ENCODE results near the gene DCDC2.
"Not testable (repeated sequence)": the region's sequence is repeated elsewhere in the genome, so short reads cannot be mapped to it uniquely, and the experiment has no call there.

Gene DCDC2

DNA sequence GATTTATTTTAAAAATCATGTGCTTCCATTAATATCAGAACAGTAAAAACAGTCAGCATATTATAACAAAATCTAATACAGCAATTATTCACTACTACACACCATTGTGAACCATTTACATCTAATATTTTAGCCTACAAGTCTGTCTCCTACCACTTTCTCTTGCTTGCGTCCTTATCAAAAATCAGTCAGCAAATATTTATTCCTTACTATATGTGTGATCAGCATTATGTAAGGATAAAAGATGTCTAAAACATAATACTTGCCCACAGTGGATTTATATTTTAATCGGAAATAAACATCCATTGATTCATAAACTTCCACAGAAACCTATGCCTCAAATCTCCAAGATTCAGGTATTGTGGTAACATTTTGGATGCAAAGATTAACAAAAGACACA is 132.0 kb downstream of the DCDC2 start:
- no peak for DNase-seq (ENCODE audit: low read depth in 2 of 2)

DNA sequence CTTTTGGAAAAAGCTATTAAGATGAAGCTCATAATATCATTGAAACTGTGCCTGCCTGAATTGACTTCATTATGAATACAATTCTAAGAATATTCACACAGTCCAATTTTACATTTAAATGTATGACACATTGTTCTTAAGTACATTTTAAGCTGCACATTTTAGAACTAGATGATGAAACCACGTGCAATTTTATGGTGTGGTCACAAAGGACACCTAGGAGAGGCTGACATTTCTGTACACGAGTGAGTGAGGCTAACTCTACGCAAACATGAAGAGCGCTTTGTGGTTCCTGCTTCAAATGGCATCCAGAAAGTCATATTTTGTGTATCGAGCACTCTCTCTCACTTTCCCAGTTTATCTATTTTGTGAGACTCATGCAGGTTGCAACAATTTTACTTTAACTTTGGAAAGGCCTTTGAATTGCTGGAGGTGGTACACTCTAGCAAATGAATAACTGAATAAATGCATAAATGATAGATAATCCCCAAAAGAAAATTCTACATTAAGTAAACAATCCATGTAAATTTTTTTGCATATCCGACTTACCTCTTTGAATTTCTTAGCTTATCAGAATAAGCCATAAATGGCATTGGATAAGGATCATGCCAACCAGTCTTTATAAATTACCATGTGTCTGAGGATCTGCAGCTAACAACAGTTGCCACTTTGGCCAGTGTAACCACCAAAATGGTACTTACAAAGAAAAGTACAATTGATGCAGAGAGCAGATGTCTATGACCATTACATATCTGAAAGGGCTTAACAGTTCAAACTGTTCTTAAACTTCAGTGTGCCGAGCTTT is 134.5 kb downstream of the DCDC2 start:
- no peak for DNase-seq (ENCODE audit: low read depth in 2 of 2)

- DNase-seq (ENCODE audit: low read depth in 2 of 2): no peak
These were observed 138.2 kb downstream of the DCDC2 start for GRCh38 chr6:24219670-24220069.

DNA sequence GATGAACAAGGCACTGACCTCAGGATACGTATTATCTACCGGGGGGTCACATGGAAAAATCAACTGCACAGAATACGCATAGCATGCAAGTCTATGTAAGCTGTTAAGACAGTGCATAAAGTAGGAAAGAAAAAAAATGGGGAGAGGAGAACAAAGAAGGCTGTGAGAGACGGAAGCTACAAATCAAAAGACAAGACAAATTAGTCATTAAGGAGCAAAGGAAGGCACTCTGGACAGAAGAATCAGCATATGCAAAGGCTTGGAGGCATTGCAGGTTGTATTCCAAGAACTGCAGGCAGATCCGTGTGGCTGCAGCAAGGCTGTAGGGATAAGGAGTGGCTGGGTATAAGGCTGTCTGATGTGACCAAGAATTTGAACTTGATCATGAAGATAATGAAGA is 142.9 kb downstream of the DCDC2 start:
- DNase-seq (ENCODE audit: low read depth in 2 of 2): no peak

DNA sequence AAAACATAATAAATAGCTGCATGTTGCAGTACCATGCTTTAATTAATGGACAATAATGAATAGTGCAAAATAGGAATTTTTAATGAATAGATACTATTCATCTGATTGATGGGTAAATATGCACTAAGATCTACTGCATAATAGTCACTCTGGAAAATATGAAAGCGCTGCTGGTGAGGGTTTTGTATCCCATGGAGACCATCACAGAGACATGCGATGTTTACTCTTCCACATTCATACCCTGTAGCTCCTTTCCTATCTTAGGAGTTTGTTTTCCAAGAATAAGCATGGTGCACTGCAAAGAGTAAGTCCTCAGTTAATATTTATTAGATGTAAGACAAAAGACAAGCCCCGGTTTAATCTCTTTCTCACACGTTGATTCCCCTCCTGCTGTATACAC is 150.4 kb downstream of the DCDC2 start:
- no peak for DNase-seq (ENCODE audit: low read depth in 2 of 2)

- DNase-seq (ENCODE audit: low read depth in 2 of 2): no peak
These were observed 152.8 kb downstream of the DCDC2 start for GRCh38 chr6:24205020-24205492.

- DNase-seq (ENCODE audit: low read depth in 2 of 2): not testable (repeated sequence)
These were observed 153.7 kb downstream of the DCDC2 start for GRCh38 chr6:24204113-24204512.

- DNase-seq (ENCODE audit: low read depth in 2 of 2): no peak
These were observed 160.0 kb downstream of the DCDC2 start for GRCh38 chr6:24197892-24198291.

DNA sequence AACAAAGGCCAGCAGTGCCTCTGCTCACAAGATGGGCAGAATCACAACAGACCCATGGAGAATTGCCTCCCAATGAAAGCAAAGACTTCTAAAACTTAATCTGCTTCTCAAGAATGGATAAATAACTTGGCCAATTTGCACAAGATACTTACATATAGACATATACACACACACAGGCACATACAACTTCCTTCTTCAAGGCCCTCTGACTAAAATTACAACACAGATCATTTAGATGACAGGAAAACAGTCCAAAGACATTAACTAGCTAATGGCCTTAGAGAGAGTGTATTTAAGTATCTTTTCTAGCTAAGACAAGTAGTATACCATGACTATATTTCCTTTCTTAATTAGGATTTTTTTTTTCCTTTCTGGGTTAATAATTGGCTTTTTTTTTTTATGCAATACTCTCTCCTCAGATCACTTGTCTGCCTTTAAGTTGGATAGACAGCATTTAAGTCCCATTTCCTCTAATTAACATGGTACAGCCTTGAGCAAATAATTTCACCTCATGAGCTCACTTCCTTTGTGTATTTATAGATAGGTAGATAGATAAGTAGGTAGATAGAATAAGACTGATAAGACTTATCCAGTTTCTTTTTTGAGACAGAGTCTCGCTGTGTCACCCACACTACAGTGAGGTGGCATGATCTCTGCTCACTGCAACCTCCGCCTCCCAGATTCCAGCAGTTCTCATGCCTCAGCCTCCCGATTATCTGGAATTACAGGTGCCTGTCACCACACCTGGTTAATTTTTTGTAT is 161.8 kb downstream of the DCDC2 start:
- no peak for DNase-seq (ENCODE audit: low read depth in 2 of 2)

DNA sequence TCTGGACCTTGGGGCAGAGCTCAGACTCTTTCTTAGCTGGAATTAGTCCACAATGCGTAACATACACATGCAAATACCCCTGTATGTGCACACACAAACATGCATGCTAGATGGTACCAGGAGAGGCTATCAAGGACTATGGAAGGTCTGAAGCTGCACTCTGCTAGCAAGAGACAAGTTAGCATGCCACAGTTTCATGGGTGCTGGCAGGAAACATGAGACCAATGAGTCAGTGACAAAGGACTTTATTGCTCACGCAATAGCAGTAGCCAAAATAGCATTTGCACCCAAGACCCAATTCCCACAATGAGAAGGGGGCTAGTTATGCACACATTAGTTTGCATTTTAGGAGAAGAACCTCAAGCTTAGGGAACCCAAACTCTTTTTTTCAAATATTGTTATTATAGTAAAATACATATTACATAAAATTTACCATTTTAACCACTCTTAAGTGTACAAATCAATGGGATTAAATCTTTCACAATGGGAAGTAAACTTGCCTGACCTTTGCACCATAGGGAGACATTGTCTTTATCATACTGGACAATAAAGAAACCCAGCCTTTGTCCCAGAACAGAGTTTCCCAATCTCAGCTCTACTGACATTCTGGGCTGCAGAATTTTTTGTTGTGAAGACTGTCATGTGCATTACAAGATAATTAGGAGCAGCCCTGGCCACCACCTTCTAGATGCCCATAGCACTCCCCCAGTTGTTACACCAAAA is 162.7 kb downstream of the DCDC2 start:
- DNase-seq (ENCODE audit: low read depth in 2 of 2): no peak

DNA sequence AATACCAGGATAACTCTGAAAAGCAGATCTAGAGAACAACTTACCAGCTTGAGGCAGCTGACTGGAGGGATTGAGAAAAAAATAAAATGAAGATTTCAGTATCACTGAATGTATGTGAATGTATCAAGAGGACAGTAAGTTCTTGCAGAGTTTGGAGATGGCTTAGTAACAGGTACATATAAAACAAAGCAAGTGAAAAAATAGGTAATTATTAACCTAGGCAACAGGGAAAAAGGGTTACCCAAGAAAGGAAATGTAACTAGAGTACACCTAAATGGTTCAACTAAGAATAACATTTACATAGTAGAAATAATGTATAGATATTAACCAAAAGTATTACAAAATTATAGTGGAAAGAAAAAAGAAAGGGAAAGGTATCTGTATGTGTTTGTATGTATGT is 164.5 kb downstream of the DCDC2 start:
- DNase-seq (ENCODE audit: low read depth in 2 of 2): no peak

DNA sequence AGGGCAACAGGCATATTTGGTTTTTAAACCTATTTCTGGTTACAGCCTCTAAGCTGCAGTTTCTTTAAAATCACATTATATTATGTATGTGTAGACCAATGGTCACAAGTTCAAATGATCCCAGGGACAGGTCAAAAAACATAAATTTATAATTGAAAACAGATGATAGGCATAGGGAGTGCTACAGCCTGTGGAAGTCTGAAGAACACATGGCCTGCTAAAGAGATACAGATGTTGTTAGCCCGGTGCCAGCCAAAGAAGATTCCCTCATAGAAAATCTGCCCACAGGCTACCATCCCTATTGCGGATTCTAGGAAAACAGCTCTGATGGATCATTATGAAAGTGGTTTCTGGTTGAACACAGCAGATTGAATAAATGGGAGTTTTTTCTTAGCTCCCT is 166.5 kb downstream of the DCDC2 start:
- no peak for DNase-seq (ENCODE audit: low read depth in 2 of 2)

- DNase-seq (ENCODE audit: low read depth in 2 of 2): no peak
These were observed 169.2 kb downstream of the DCDC2 start for GRCh38 chr6:24188578-24189080.

DNA sequence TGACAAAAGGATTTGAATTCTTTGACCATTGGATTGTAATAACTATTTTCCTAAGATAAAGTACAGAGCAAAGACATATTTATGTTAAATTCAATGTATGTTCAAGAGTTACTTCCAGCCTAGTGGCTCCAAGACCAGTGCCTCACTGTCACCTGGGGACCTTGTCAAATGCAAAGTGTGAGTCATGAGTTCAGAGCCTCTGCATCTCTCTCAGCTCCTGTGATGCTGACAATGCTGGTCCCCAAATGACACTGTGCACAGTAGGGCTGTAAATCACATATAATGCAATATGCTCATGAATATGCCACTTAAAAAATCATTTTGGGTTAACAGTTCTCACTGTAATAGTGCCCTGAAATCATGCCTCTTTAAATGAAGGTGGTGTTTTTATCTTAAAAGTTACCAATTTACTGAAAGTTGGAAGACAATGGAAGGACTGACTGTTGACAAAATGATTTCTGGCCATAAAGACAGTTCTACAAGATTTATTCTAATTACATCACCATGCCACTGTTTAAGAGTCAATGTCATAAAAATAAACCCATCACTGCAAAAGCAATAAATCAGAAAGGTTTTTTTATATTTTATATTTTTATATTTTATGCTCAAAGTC is 169.8 kb downstream of the DCDC2 start:
- DNase-seq (ENCODE audit: low read depth in 2 of 2): no peak

DNA sequence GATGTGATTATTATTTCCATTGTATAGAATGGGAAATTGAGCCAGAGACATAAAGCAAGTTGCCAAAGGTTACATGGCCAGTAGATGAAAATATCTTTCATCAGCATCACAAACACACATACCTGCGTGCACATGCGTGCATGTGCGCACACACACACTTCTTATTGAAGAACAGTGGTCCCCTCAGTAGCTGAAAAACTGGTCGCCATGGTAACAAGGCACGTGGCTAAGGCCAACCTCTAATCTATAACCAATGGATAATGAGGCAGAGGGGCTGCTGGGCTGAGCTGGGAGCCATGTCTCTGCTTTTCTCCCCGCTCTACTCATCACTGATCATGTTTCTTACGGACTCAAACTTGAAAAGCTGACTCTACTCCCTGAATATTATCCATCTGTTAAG is 171.5 kb downstream of the DCDC2 start:
- DNase-seq (ENCODE audit: low read depth in 2 of 2): no peak

GRCh38 chr6:24183584-24183983 is 174.3 kb downstream of the DCDC2 start:
- DNase-seq (ENCODE audit: low read depth in 2 of 2): no peak

DNA sequence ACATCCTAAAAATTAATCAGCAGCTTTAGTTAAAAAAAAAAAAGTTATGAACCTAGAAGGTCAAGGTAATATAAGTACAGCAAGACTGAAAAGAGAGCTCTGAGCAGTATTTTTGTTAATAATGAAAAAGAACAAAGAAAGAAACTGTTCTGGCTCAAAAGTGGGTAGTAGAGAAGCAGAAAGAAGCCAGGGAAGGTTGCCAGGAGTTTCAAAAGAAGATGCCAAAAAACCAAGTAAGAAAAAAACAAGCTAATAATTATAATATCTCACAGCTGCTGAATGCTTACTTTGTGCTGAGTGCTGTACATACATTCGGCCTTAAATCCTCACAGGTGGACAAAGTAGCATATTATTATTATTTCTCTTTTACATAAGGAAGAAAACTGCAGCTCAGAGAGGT is 200.0 kb downstream of the DCDC2 start:
- DNase-seq (ENCODE audit: low read depth in 2 of 2): no peak

GRCh38 chr6:24154121-24154520 is 203.7 kb downstream of the DCDC2 start:
- DNase-seq (ENCODE audit: low read depth in 2 of 2): no peak

DNA sequence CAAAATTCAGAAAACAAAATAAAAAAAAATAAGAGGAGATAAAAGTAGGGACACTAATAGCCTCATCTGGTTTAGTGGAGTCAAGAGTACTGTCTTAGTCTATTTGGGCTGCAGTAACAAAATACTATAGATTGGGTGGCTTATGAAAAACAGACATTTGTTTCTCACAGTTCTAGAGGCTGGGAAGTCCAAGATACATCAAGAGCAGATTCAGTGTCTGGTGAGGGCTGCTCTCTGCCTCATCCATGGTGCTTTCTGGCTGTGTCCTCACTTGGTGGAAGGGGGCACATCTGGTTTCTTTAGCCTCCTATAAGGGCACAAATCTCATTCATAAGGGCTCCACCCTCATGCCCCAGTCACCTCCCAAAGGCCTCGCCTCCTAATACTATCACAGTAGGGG is 205.8 kb downstream of the DCDC2 start:
- no peak for DNase-seq (ENCODE audit: low read depth in 2 of 2)

- DNase-seq (ENCODE audit: low read depth in 2 of 2): no peak
These were observed 208.0 kb downstream of the DCDC2 start for GRCh38 chr6:24149836-24150235.

GRCh38 chr6:24149296-24149695 is 208.6 kb downstream of the DCDC2 start:
- no peak for DNase-seq (ENCODE audit: low read depth in 2 of 2)

DNA sequence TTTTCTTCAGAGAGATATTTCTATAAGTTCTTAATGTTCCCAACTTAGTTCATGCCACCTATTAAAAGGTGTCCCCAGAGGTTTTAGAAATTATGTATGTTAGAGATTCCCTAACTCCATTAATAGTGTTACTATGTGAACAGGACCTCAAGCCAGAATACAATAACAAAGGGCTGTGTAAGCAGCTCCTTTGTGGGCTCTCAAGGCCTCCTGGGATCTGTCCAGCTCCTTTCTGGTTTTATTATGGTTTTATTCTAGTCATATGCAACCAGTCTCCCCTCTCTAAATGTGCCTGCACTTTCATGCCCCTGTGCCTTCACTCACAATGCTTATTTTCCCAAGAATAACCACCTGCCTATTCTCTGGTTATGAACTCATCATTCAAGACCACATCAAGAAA is 209.2 kb downstream of the DCDC2 start:
- no peak for DNase-seq (ENCODE audit: low read depth in 2 of 2)
